Fibroblast of the aortic adventitia (primary cell): ENCODE results near the gene PDIA5. TPM values are rescaled to one million over a fixed set of nuclear protein-coding genes. Genes with fewer than 3 reads are reported as not detected.

Experiments
- DNase-seq: peaks from one replicate; pipeline ENCODE4 v3.0.0-alpha.2; 2010; ENCODE audit warnings: low read depth
- H3K4me3 ChIP-seq: 2 replicates; pipeline ENCODE4 v1.5.1; 2011; ENCODE audit warnings: low read depth, mild to moderate bottlenecking, control low read depth, low read length, moderate library complexity
- CTCF ChIP-seq: IDR thresholded peaks from 2 replicates; pipeline ENCODE4 v1.5.1; 2011; ENCODE audit warnings: mild to moderate bottlenecking, low read length, control low read depth, inconsistent platforms; ENCODE audit not compliant: insufficient read depth
- total RNA-seq: library from RNA; depleted of rRNA; stranded (reverse); fragments of >200 nt; gene quantifications from 2 replicates; pipeline ENCODE4 v1.2.3, GENCODE V29; 2012; ENCODE audit warnings: low replicate concordance

Gene PDIA5
- total RNA-seq, 1 donor = 59.1 TPM

DNA sequence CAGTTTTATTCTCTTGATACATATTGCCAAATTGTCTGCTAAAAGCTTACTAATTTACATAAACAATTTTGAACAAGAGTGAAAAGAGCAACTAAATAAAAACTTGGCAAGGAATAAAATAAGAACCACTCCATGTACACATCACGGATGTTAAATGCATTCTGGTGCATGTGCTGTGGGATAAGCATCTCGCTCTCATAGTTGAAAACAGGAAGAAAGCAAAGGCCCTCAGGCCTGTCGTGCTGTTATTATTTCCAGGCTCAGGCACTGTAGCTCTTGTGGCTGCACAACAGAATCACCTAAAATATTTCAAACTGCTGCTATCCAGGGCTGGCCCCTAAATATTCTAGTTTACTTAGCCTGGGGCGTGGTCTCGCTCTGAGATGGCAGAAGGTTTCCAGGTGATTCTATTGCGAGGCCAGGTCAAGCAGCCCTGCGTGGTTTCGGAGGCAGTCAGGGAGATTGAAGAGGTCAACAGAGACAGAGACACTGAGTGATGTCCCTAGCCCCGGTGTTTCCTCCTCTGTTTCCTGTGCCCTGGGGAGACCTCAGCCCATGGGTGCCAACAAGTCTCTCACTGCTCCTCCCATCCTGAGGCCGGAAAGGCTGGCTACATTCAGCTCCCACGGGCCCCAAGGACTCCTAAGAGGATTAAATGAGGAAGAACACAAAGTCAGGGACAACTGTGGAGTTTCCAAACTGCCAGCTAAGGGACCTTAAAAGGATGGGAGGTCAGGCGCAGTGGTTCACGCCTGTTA is 18.2 kb upstream of the PDIA5 start:
- no peak for DNase-seq
- TF ChIP-seq CTCF = no peak
- H3K4me3 ChIP-seq = no peak overlapping the region

DNA sequence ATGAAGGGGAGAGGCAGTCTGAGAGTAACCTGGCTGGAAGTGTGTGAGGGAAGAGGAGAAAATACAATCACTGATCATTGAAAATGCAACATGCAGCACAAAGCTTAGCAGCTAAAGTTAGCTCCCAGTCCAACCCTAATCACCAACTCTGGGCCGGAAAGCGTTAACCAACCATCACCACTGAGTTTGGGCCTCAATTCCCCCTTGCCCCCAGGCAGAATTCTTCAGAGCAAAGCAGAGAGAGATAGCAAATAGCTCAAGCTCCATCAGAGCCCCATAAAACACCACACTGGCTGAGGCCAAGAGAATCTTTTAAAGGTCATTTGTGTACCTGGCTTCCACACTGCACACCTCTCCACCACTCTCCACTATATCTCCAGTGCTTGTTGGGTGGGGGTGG is 16.2 kb upstream of the PDIA5 start:
- no peak for TF ChIP-seq CTCF
- no peak overlapping the region for H3K4me3 ChIP-seq
- no peak for DNase-seq

GRCh38 chr3:123053107-123053506 is 13.7 kb upstream of the PDIA5 start:
- no peak overlapping the region for H3K4me3 ChIP-seq
- TF ChIP-seq CTCF = no peak
- peak; percentile 43 for DNase-seq

DNA sequence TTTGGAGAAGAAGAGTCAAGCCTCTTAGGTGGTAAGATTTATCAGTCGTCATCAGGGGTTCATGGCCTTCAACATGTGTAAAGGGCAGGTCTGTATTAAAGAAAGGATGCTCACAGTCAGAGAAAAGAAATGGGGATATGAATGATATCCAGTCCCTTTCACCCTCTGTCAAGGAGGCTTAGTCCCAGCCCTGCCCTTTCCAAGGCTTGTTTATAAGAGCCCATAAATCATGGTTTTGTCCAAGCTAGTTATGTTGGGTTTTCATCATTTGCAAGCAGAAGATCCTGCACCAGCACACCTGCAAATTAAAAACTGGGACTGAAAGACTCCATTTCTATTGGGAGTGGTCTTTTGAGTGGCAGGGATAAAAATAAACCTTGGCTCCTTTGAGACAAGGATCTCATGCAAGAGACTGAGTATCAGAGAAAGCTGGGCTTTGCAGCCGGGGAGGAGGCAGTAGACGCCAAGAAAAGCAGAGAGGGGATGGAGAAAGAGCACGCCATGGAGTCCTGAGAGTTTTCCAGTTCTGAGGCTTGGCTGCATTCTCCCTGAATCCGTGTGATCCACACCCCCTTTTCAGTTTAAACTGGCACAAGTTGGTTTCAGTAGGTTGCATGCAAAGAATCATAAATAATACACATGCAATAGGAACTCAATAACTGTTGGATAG is 12.6 kb upstream of the PDIA5 start:
- DNase-seq = peak; percentile 91
- no peak for TF ChIP-seq CTCF
- no peak overlapping the region for H3K4me3 ChIP-seq

DNA sequence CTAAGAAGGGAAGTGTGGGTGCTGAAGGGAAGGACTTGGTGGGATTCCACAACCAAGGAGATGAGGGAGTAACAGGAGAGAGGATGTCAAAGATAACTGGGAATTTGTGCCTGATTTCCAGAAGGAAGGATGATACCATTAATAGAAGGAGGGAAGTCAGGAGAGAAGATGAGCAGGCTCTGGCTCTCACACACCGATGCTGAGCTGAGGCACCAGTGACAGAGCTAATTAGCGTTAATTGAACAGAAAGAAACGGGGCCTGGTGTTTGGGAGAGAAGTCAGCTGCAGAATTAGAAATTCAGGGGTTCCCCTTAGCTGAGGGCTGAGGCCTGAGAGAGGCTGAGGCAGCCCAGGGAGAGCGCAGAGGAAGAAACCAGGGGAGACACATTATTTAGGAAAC is 11.9 kb upstream of the PDIA5 start:
- no peak overlapping the region for H3K4me3 ChIP-seq
- TF ChIP-seq CTCF = no peak

DNA sequence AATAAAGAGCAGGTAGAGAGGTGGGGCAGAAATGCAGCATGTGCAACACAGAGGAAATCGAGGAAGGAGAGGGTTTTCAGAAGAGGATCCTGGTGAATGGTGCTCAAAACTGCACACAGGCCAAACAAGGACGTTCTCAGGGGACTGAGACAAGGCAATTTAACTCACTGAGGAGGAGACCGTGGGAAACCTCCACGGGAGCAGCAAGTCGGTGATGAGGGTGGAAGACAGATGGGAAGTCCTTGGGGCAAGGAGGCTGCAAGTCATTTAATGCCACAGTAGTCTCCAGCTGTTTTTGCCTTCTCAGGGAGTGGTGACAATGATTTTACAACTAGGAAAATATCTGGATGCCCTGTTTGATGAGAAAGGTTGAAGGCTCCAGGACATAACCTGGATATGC is 11.5 kb upstream of the PDIA5 start:
- TF ChIP-seq CTCF = no peak
- DNase-seq = no peak

More for the DNA sequence above, 11.9 kb upstream of the PDIA5 start:
- DNase-seq = no peak

More for the DNA sequence above, 11.5 kb upstream of the PDIA5 start:
- H3K4me3 ChIP-seq = no peak overlapping the region
